Measurements from ENCODE around the gene GPR75. TPM values are rescaled to one million over a fixed set of nuclear protein-coding genes. Genes with fewer than 3 reads are reported as not detected.
"Not testable (repeated sequence)": the region's sequence is repeated elsewhere in the genome, so short reads cannot be mapped to it uniquely, and the experiment has no call there.

GPR75 gene
- total RNA-seq, 2 experiments from 2014 or later: 0.88 to 1.2 TPM

DNA sequence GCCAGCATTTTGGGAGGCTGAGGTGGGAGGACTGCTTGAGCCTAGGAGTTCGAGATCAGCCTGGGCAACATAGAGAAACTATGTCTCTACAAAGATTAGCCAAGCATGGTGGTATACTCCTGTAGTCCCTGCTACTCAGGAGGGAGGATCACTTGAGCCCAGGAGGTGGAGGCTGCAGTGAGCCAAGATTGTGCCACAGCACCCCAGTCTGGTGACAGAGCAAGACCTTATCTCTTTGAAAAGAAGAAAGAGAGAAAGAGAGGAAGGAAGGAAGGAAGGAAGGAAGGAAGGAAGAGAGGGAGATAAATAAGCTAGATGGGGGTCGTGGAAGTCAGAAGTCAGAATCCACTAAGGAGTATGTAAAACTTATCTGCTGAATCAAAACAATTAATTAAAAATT is 16.2 kb downstream of the GPR75 start:
- DNase-seq: no peak
- no peaks in the 10 kb centered on the region for H3K9me3 Mint-ChIP-seq

DNA sequence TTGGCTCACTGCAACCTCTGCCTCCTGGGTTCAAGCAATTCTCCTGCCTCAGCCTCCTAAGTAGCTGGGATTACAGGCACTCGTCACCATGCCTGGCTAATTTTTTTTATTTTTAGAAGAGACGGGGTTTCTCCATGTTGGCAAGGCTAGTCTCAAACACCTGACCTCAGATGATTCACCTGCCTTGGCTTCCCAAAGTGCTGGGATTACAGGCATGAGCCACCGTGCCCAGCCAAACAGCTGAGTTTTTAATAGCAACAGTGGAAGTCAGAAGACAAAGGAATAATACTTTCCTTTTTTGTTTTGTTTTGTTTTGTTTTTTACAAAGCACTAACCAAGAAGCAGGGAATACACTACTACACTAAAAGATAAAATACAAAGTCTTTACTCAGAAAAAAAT is 16.9 kb downstream of the GPR75 start:
- H3K4me1 Mint-ChIP-seq (ENCODE audit: low read depth): peaks cover 2% of the 10 kb centered on the region
- no peak overlapping the region for H3K4me3 Mint-ChIP-seq
- no peak for TF ChIP-seq CTCF (IDR thresholded peaks at IDR 0.05)
- CTCF ChIA-PET: no interaction called here
- H3K9me3 Mint-ChIP-seq: no peaks in the 10 kb centered on the region
- POLR2A ChIA-PET: no interaction called here
- H3K27me3 Mint-ChIP-seq: no peaks in the 10 kb centered on the region
- H3K27ac Mint-ChIP-seq: no peak overlapping the region
- intact Hi-C loops (cut with micrococcal nuclease): no loop called here
- no peak for DNase-seq
- no peak for ATAC-seq
- H3K36me3 Mint-ChIP-seq (ENCODE audit: low read depth): no peaks in the 10 kb centered on the region

More for the DNA sequence above, 16.2 kb downstream of the GPR75 start:
- no peak for ATAC-seq
- no peaks in the 10 kb centered on the region for H3K36me3 Mint-ChIP-seq (ENCODE audit: low read depth)
- CTCF ChIA-PET: no interaction called here
- intact Hi-C loops (cut with micrococcal nuclease): no loop called here
- H3K4me1 Mint-ChIP-seq (ENCODE audit: low read depth): peaks cover 2% of the 10 kb centered on the region
- POLR2A ChIA-PET: no interaction called here
- TF ChIP-seq CTCF (IDR thresholded peaks at IDR 0.05): no peak
- no peaks in the 10 kb centered on the region for H3K27me3 Mint-ChIP-seq
- H3K4me3 Mint-ChIP-seq: no peak overlapping the region
- H3K27ac Mint-ChIP-seq: no peak overlapping the region

DNA sequence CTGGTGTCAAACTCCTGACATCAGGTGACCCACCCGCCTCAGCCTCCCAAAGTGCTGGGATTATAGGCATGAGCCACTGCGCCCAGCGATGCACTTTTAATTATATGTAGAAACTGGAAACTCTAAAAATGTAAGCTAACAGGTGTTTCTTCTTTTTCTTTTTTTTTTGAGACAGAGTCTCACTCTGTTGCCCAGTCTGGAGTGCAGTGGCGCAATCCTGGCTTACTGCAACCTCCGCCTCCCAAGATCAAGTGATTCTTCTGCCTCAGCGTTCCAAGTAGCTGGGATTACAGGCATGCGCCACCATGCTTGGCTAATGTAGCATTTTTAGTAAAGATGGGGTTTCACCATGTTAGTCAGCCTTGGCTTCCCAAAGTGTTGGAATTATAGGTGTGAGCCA is 18.1 kb downstream of the GPR75 start:
- CTCF ChIA-PET; intact Hi-C loops (cut with micrococcal nuclease); H3K4me1 Mint-ChIP-seq (ENCODE audit: low read depth); H3K9me3 Mint-ChIP-seq; H3K27me3 Mint-ChIP-seq; H3K27ac Mint-ChIP-seq; DNase-seq; H3K36me3 Mint-ChIP-seq (ENCODE audit: low read depth); POLR2A ChIA-PET; H3K4me3 Mint-ChIP-seq; ATAC-seq: not testable (repeated sequence)

DNA sequence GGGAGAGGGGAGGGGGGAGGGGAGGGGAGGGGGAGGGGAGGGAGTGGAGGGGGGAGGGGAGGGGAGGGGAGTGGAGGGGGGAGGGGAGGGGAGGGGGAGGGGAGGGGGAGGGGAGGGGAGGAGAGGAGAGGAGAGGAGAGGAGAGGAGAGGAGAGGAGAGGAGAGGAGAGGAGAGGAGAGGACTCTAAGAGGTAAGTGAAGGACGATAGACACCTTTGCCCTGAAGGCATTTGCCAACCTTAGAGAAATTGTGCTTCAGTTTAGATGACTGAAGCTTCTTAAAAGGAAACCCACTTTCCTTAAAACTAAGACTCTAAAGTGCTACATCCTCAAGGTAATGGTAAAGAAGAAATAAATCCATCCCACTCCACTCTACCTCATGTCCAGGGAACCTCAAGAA is 19.2 kb downstream of the GPR75 start:
- intact Hi-C loops (cut with micrococcal nuclease): no loop called here
- DNase-seq (no peak), ATAC-seq (no peak)
- H3K36me3 Mint-ChIP-seq (ENCODE audit: low read depth): peaks cover 5% of the 10 kb centered on the region
- H3K4me1 Mint-ChIP-seq (ENCODE audit: low read depth): peaks cover 2% of the 10 kb centered on the region
- no peaks in the 10 kb centered on the region for H3K27me3 Mint-ChIP-seq
- no peak overlapping the region for H3K27ac Mint-ChIP-seq
- POLR2A ChIA-PET: no interaction called here
- CTCF ChIA-PET: no interaction called here
- no peaks in the 10 kb centered on the region for H3K9me3 Mint-ChIP-seq
- no peak overlapping the region for H3K4me3 Mint-ChIP-seq
- TF ChIP-seq CTCF (IDR thresholded peaks at IDR 0.05): no peak

DNA sequence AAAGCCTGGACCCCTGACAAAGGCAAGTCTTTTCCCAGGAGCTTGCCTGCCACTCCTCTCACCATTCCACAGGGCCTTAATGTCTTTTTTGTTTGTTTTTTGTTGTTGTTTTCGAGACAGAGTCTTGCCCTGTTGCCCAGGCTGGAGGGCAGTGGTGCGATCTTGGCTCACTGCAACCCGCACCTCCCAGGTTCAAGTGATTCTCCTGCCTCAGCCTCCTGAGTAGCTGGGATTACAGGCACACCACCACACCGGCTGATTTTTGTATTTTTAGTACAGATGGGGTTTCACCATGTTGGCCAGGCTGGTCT is 29.8 kb downstream of the GPR75 start:
- H3K4me3 Mint-ChIP-seq; DNase-seq; intact Hi-C loops (cut with micrococcal nuclease); H3K27ac Mint-ChIP-seq; H3K9me3 Mint-ChIP-seq; ATAC-seq; H3K4me1 Mint-ChIP-seq (ENCODE audit: low read depth); H3K27me3 Mint-ChIP-seq; CTCF ChIA-PET: not testable (repeated sequence)
- H3K36me3 Mint-ChIP-seq (ENCODE audit: low read depth): peaks cover 18% of the 10 kb centered on the region
- POLR2A ChIA-PET: interaction anchor here (0.5 to 1.0 kb wide), 2 partner anchors 10 to 1229 kb away, joined by 3 to 4 read pairs; no protein-coding TSS in a partner anchor

DNA sequence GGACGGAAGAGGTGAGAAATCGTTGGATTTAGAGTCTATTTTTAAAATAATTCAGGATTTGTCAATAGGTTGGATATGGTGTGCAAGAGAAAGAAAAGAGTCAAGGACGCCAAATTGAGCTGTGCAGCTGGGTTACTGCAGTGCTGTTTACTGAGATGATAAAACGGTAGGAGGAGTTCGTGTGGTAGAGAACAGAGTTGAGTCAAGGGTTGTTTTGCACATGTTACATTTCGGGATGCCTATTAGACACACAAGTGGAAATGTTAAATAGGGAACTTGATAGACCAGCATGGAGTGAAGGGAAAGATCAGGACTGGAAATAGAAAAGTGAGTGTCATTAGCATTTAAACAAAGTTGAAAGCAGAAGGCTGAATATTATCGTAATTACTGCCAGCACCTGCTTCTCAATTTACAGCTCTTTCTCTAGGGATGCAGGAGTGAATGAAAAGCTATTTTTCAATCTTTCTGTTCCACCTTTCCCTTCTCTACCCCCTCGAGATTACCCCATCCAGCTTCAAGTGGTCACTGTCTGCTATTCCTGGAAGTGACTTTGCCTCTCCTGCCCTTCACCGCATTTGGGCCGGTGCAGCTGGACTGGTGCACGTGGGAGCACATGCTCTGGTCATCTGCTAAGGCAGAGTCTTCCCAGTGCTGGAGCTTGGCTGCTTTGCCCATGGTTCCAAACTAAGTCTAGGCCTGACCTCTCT is 30.3 kb downstream of the GPR75 start:
- Mint-ChIP-seq H3K36me3 (ENCODE audit: low read depth) (peaks cover 18% of the 10 kb centered on the region), H3K4me3 (no peak overlapping the region), H3K27me3 (no peaks in the 10 kb centered on the region), H3K27ac (no peak overlapping the region), H3K9me3 (peaks cover 7% of the 10 kb centered on the region), H3K4me1 (ENCODE audit: low read depth) (no peaks in the 10 kb centered on the region)
- CTCF ChIA-PET: no interaction called here
- POLR2A ChIA-PET: interaction anchor here (1.0 kb wide), 1 partner anchor 10 kb away, joined by 4 read pairs; no protein-coding TSS in a partner anchor
- TF ChIP-seq CTCF (IDR thresholded peaks at IDR 0.05): no peak
- DNase-seq (no peak), ATAC-seq (no peak)
- intact Hi-C loops (cut with micrococcal nuclease): no loop called here

All from activated CD8-positive, alpha-beta T cell treated with anti-CD3 and anti-CD28 coated beads for 36 hours (primary cell).